Ishikawa (cell line): ENCODE results near the gene COL27A1.

ENCODE experiments used
- EGR1 ChIP-seq: IDR thresholded peaks from 2 replicates; pipeline ENCODE4 v1.6.1; 2012
- EP300 ChIP-seq: IDR thresholded peaks from 2 replicates; pipeline ENCODE4 v1.6.1; 2012; ENCODE audit warnings: borderline replicate concordance
- TF ChIP-seq, protein P1 (sequence below): IDR thresholded peaks from 2 replicates; pipeline ENCODE4 v1.6.1; 2012

GRCh38 chr9:114172981-114173833, 17.9 kb downstream of the COL27A1 start:
- TF ChIP-seq, protein P1, sequence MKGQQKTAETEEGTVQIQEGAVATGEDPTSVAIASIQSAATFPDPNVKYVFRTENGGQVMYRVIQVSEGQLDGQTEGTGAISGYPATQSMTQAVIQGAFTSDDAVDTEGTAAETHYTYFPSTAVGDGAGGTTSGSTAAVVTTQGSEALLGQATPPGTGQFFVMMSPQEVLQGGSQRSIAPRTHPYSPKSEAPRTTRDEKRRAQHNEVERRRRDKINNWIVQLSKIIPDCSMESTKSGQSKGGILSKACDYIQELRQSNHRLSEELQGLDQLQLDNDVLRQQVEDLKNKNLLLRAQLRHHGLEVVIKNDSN = no peak
- TF ChIP-seq EP300 (no peak), EGR1 (no peak)
